ENCODE results near the gene FZD1. TPM values are rescaled to one million over a fixed set of nuclear protein-coding genes. Genes with fewer than 3 reads are reported as not detected.

FZD1 gene
- polyA plus RNA-seq, 3 donors: 3.6 to 10.1 (median 7.9) TPM

- DNase-seq: no peak
- intact Hi-C loops (cut with micrococcal nuclease): no loop called here
- Histone ChIP-seq H3K36me3 (replicated peaks in 1 of 2; ENCODE audit: control insufficient read depth in 1 of 2, insufficient read depth in 2 of 2, low read length in 2 of 2) (no peaks in the 10 kb centered on the region), H3K27me3 (ENCODE audit: control insufficient read depth in 2 of 2, insufficient read depth in 2 of 2, low read length in 2 of 2) (no peaks in the 10 kb centered on the region), H3K9me3 (replicated peaks in 1 of 2; ENCODE audit: control insufficient read depth in 1 of 2, insufficient read depth in 1 of 2, low read length in 2 of 2) (no peaks in the 10 kb centered on the region), H3K4me3 (replicated peaks in 1 of 3; ENCODE audit: low read depth in 2 of 3, low read length in 3 of 3) (no peak overlapping the region), H3K4me1 (ENCODE audit: control insufficient read depth in 1 of 2, insufficient read depth in 2 of 2, low read length in 2 of 2) (peaks cover 4 to 12% of the 10 kb centered on the region in 2 donors), H3K4me2 (replicated peaks; ENCODE audit: extremely low read depth, low read length, poor library complexity, severe bottlenecking) (no peak overlapping the region), H3K9ac (ENCODE audit: insufficient read depth, low read length, poor library complexity, severe bottlenecking) (no peak overlapping the region), H3K27ac (ENCODE audit: low read depth in 1 of 2, low read length in 2 of 2) (no peak overlapping the region), H3K79me2 (ENCODE audit: insufficient read depth, low read length) (no peaks in the 10 kb centered on the region), H2AFZ (ENCODE audit: insufficient read depth, low read depth, low read length, poor library complexity, severe bottlenecking) (no peak overlapping the region), H4K20me1 (ENCODE audit: insufficient read depth, low read length) (no peaks in the 10 kb centered on the region)
- peaks cover 0 to 3% (median 0%) of the 10 kb centered on the region in 7 donors for H3K9me3 Mint-ChIP-seq
- H3K36me3 Mint-ChIP-seq: no peaks in the 10 kb centered on the region
- 100% methylated on average over 4 of the region's 5 CpGs for WGBS (ENCODE audit: insufficient coverage)
- TF ChIP-seq CTCF (IDR thresholded peaks at IDR 0.05): no peak
- H3K27me3 Mint-ChIP-seq (ENCODE audit: low read depth in 3 of 3): peaks cover 0 to 1% (median 0%) of the 10 kb centered on the region in 3 donors
- no peak overlapping the region for H3K4me3 Mint-ChIP-seq
- H3K4me1 Mint-ChIP-seq: peaks cover 6% of the 10 kb centered on the region
- no peak overlapping the region for H3K27ac Mint-ChIP-seq
Measured at GRCh38 chr7:91313113-91313512, 48.9 kb downstream of the FZD1 start.

GRCh38 chr7:91314591-91315323, 50.5 kb downstream of the FZD1 start:
- TF ChIP-seq CTCF (IDR thresholded peaks at IDR 0.05): no peak
- H3K4me2 ChIP-seq (replicated peaks; ENCODE audit: extremely low read depth, low read length, poor library complexity, severe bottlenecking): no peak overlapping the region
- no peak overlapping the region for H3K27ac ChIP-seq (ENCODE audit: low read depth in 1 of 2, low read length in 2 of 2)
- H3K36me3 ChIP-seq (replicated peaks in 1 of 2; ENCODE audit: control insufficient read depth in 1 of 2, insufficient read depth in 2 of 2, low read length in 2 of 2): no peaks in the 10 kb centered on the region
- H3K4me1 Mint-ChIP-seq: no peaks in the 10 kb centered on the region
- DNase-seq: no peak
- WGBS (ENCODE audit: insufficient coverage): no CpG with 5 or more reads among the region's 3 CpGs
- no peak overlapping the region for H3K27ac Mint-ChIP-seq
- no peak overlapping the region for H2AFZ ChIP-seq (ENCODE audit: insufficient read depth, low read depth, low read length, poor library complexity, severe bottlenecking)
- no peak overlapping the region for H3K4me3 Mint-ChIP-seq
- H3K9me3 ChIP-seq (replicated peaks in 1 of 2; ENCODE audit: control insufficient read depth in 1 of 2, insufficient read depth in 1 of 2, low read length in 2 of 2): no peaks in the 10 kb centered on the region
- H3K4me1 ChIP-seq (ENCODE audit: control insufficient read depth in 1 of 2, insufficient read depth in 2 of 2, low read length in 2 of 2): no peaks in the 10 kb centered on the region
- H4K20me1 ChIP-seq (ENCODE audit: insufficient read depth, low read length): no peaks in the 10 kb centered on the region
- H3K9me3 Mint-ChIP-seq: no peaks in the 10 kb centered on the region
- peaks cover 0 to 2% (median 1%) of the 10 kb centered on the region in 3 donors for H3K27me3 Mint-ChIP-seq (ENCODE audit: low read depth in 3 of 3)
- H3K9ac ChIP-seq (ENCODE audit: insufficient read depth, low read length, poor library complexity, severe bottlenecking): no peak overlapping the region
- H3K27me3 ChIP-seq (ENCODE audit: control insufficient read depth in 2 of 2, insufficient read depth in 2 of 2, low read length in 2 of 2): no peaks in the 10 kb centered on the region
- H3K79me2 ChIP-seq (ENCODE audit: insufficient read depth, low read length): no peaks in the 10 kb centered on the region
- no peak overlapping the region for H3K4me3 ChIP-seq (replicated peaks in 1 of 3; ENCODE audit: low read depth in 2 of 3, low read length in 3 of 3)
- intact Hi-C loops (cut with micrococcal nuclease): no loop called here
- H3K36me3 Mint-ChIP-seq: no peaks in the 10 kb centered on the region

Measured in CD14-positive monocyte (primary cell).